Activated CD4-positive, alpha-beta T cell treated with anti-CD3 and anti-CD28 coated beads for 36 hours (primary cell): Measurements from ENCODE around the gene ARHGEF9. TPM values are rescaled to one million over a fixed set of nuclear protein-coding genes. Genes with fewer than 3 reads are reported as not detected.
A peak's percentile ranks its signal among the peaks of the same experiment; 100 is the strongest.
"Not testable (repeated sequence)": the region's sequence is repeated elsewhere in the genome, so short reads cannot be mapped to it uniquely, and the experiment has no call there.

Experiments
- ATAC-seq: fragments of 200-7000 bp; cut with Tn5 transposase; one replicate; pipeline ENCODE4 v1.10.0; 2021; ENCODE audit warnings: mild to moderate bottlenecking, moderate library complexity
- CTCF ChIA-PET: fragments of 350-600 bp; sonication (Branson Sonifier 250); formaldehyde crosslinking; loops from one replicate; lab custom pipeline; 2021; ENCODE audit warnings: antibody characterized with exemption; lab: Charles Lee
- POLR2A ChIA-PET: fragments of 350-600 bp; sonication (Branson Sonifier 250); formaldehyde crosslinking; loops from one replicate; lab custom pipeline; 2021; ENCODE audit warnings: antibody characterized with exemption, inconsistent platforms; lab: Charles Lee
- DNase-seq: peaks from one replicate; pipeline ENCODE4 v3.0.0-alpha.2; 2020
- H3K27ac Mint-ChIP-seq: one replicate; pipeline ENCODE4 v1.8.0; 2021; ENCODE audit warnings: mixed read lengths
- H3K27me3 Mint-ChIP-seq: one replicate; pipeline ENCODE4 v1.8.0; 2021; ENCODE audit warnings: mixed read lengths
- H3K36me3 Mint-ChIP-seq: one replicate; pipeline ENCODE4 v1.8.0; 2021; ENCODE audit warnings: low read depth, mixed read lengths
- H3K4me1 Mint-ChIP-seq: one replicate; pipeline ENCODE4 v1.8.0; 2021; ENCODE audit warnings: mixed read lengths
- H3K4me3 Mint-ChIP-seq: one replicate; pipeline ENCODE4 v1.8.0; 2021; ENCODE audit warnings: mild to moderate bottlenecking, moderate library complexity, mixed read lengths
- H3K9me3 Mint-ChIP-seq: one replicate; pipeline ENCODE4 v1.8.0; 2021; ENCODE audit warnings: low read depth, mixed read lengths
- intact Hi-C, 2 experiments: fragments of 100-400 bp; cut with DNase I in 1 of 2; cut with micrococcal nuclease in 1 of 2; formaldehyde crosslinking; loops; one replicate each; pipeline versions ENCODE4 v1.14.2 to v1.15.1; 2022 to 2024; cut with DNase I, micrococcal nuclease
- total RNA-seq, 2 experiments: library from RNA; stranded (reverse); gene quantifications; one replicate each; pipeline ENCODE4 v1.2.3, GENCODE V29; 2021

The ARHGEF9 gene
- 10 to 100 TPM; 16.0 to 22.0 TPM for total RNA-seq

GRCh38 chrX:63784902-63785707 is at the start of gene ARHGEF9:
Gene ARHGEF9 (minus strand): TSS chrX:63785214. CDS start chrX:63785145, 69 bp downstream.
- intact Hi-C loops, result loop anchor here in 1 of 2 experiments (10.0 kb wide), 1 partner anchor 60 kb away; no protein-coding TSS in a partner anchor
- Mint-ChIP-seq H3K4me3 (peak within 1 kb of the TSS; percentile 39), H3K27ac (no peak within 1 kb of the TSS), H3K36me3 (no peaks in the 10 kb centered on the region), H3K27me3 (peaks cover 1% of the 10 kb centered on the region), H3K4me1 (peaks cover 1% of the 10 kb centered on the region), H3K9me3 (no peaks in the 10 kb centered on the region)
- DNase-seq (peak; percentile 12), ATAC-seq (peak; percentile 26)
- ChIA-PET POLR2A (no interaction called here), CTCF (interaction anchor here (0.5 kb wide), 1 partner anchor 736 kb away, joined by 4 read pairs; no protein-coding TSS in a partner anchor)

GRCh38 chrX:63825446-63825845 is 40.4 kb upstream of the ARHGEF9 start:
- ATAC-seq, H3K27me3 Mint-ChIP-seq, intact Hi-C loops, H3K27ac Mint-ChIP-seq, H3K4me3 Mint-ChIP-seq, DNase-seq, H3K36me3 Mint-ChIP-seq, CTCF ChIA-PET, H3K4me1 Mint-ChIP-seq, POLR2A ChIA-PET: not testable (repeated sequence)
- H3K9me3 Mint-ChIP-seq, result peaks cover 16% of the 10 kb centered on the region

GRCh38 chrX:63818156-63818555 is 33.1 kb upstream of the ARHGEF9 start:
- POLR2A ChIA-PET, result no interaction called here
- H3K9me3 Mint-ChIP-seq, result peaks cover 3% of the 10 kb centered on the region
- no peak for DNase-seq
- no peaks in the 10 kb centered on the region for H3K27me3 Mint-ChIP-seq
- no peaks in the 10 kb centered on the region for H3K36me3 Mint-ChIP-seq
- no peak overlapping the region for H3K27ac Mint-ChIP-seq
- no peak overlapping the region for H3K4me3 Mint-ChIP-seq
- CTCF ChIA-PET, result no interaction called here
- ATAC-seq, result no peak
- H3K4me1 Mint-ChIP-seq, result no peaks in the 10 kb centered on the region
- intact Hi-C loops, result no loop called here

- no peak overlapping the region for H3K4me3 Mint-ChIP-seq
- H3K27ac Mint-ChIP-seq, result no peak overlapping the region
- POLR2A ChIA-PET, result no interaction called here
- DNase-seq (no peak), ATAC-seq (no peak)
- peaks cover under 1% of the 10 kb centered on the region for H3K9me3 Mint-ChIP-seq
- no peaks in the 10 kb centered on the region for H3K36me3 Mint-ChIP-seq
- CTCF ChIA-PET, result no interaction called here
- intact Hi-C loops, result no loop called here
- H3K4me1 Mint-ChIP-seq, result no peaks in the 10 kb centered on the region
- no peaks in the 10 kb centered on the region for H3K27me3 Mint-ChIP-seq
These were observed 32.7 kb upstream of the ARHGEF9 start for GRCh38 chrX:63817696-63818095.

GRCh38 chrX:63812823-63813222 is 27.8 kb upstream of the ARHGEF9 start:
- H3K4me3 Mint-ChIP-seq, result no peak overlapping the region
- ATAC-seq, result no peak

GRCh38 chrX:63810746-63811145 is 25.7 kb upstream of the ARHGEF9 start:
- POLR2A ChIA-PET, result no interaction called here
- Mint-ChIP-seq H3K27me3 (no peaks in the 10 kb centered on the region), H3K36me3 (no peaks in the 10 kb centered on the region), H3K4me3 (no peak overlapping the region), H3K27ac (no peak overlapping the region), H3K4me1 (no peaks in the 10 kb centered on the region), H3K9me3 (no peaks in the 10 kb centered on the region)
- no peak for DNase-seq
- CTCF ChIA-PET, result no interaction called here
- intact Hi-C loops, result no loop called here
- ATAC-seq, result no peak

More at GRCh38 chrX:63812823-63813222, 27.8 kb upstream of the ARHGEF9 start:
- no peak for DNase-seq
- H3K4me1 Mint-ChIP-seq, result no peaks in the 10 kb centered on the region
- intact Hi-C loops, result no loop called here
- POLR2A ChIA-PET, result no interaction called here
- H3K27me3 Mint-ChIP-seq, result no peaks in the 10 kb centered on the region
- CTCF ChIA-PET, result no interaction called here
- H3K9me3 Mint-ChIP-seq, result no peaks in the 10 kb centered on the region
- no peaks in the 10 kb centered on the region for H3K36me3 Mint-ChIP-seq
- no peak overlapping the region for H3K27ac Mint-ChIP-seq

- ATAC-seq (no peak), DNase-seq (no peak)
- Mint-ChIP-seq H3K27me3 (no peaks in the 10 kb centered on the region), H3K9me3 (no peaks in the 10 kb centered on the region), H3K36me3 (no peaks in the 10 kb centered on the region), H3K4me1 (no peaks in the 10 kb centered on the region), H3K27ac (no peak overlapping the region), H3K4me3 (no peak overlapping the region)
- intact Hi-C loops, result loop anchor here in 1 of 2 experiments (10.0 kb wide), 1 partner anchor 74 kb away; no protein-coding TSS in a partner anchor
- CTCF ChIA-PET, result no interaction called here
- POLR2A ChIA-PET, result no interaction called here
These were observed 24.2 kb upstream of the ARHGEF9 start for GRCh38 chrX:63809173-63809572.

GRCh38 chrX:63795406-63795805 is 10.4 kb upstream of the ARHGEF9 start:
- POLR2A ChIA-PET, H3K36me3 Mint-ChIP-seq, H3K27me3 Mint-ChIP-seq, H3K9me3 Mint-ChIP-seq, H3K27ac Mint-ChIP-seq, CTCF ChIA-PET, intact Hi-C loops, H3K4me3 Mint-ChIP-seq: not testable (repeated sequence)
- DNase-seq (peak; percentile 5), ATAC-seq (peak; percentile 82)
- H3K4me1 Mint-ChIP-seq, result peaks cover 13% of the 10 kb centered on the region

GRCh38 chrX:63785708-63786040 is 660 bp upstream of the ARHGEF9 start:
- H3K27ac Mint-ChIP-seq, result no peak overlapping the region
- peaks cover 1% of the 10 kb centered on the region for H3K4me1 Mint-ChIP-seq
- peaks cover 1% of the 10 kb centered on the region for H3K27me3 Mint-ChIP-seq
- no peaks in the 10 kb centered on the region for H3K36me3 Mint-ChIP-seq
- no peak overlapping the region for H3K4me3 Mint-ChIP-seq
- no peak for ATAC-seq
- CTCF ChIA-PET, result interaction anchor here (0.5 kb wide), 1 partner anchor 735 kb away, joined by 4 read pairs; no protein-coding TSS in a partner anchor
- H3K9me3 Mint-ChIP-seq, result no peaks in the 10 kb centered on the region
- POLR2A ChIA-PET, result no interaction called here
- no peak for DNase-seq
- intact Hi-C loops, result loop anchor here in 1 of 2 experiments (10.0 kb wide), 1 partner anchor 59 kb away; no protein-coding TSS in a partner anchor

GRCh38 chrX:63784346-63784901 is 590 bp downstream of the ARHGEF9 start:
- Mint-ChIP-seq H3K4me3 (no peak overlapping the region), H3K27me3 (peaks cover 1% of the 10 kb centered on the region)
- POLR2A ChIA-PET, result no interaction called here

GRCh38 chrX:63782515-63782914 is 2.5 kb downstream of the ARHGEF9 start:
- Mint-ChIP-seq H3K4me3 (no peak overlapping the region), H3K36me3 (no peaks in the 10 kb centered on the region), H3K27me3 (peaks cover 1% of the 10 kb centered on the region), H3K9me3 (no peaks in the 10 kb centered on the region), H3K27ac (no peak overlapping the region), H3K4me1 (peaks cover 1% of the 10 kb centered on the region)
- DNase-seq (no peak), ATAC-seq (no peak)
- intact Hi-C loops, result loop anchor here in 1 of 2 experiments (10.0 kb wide), 1 partner anchor 62 kb away; no protein-coding TSS in a partner anchor
- ChIA-PET POLR2A (no interaction called here), CTCF (interaction anchor here (0.8 to 1.6 kb wide), 2 partner anchors 10 kb away, joined by 3 read pairs; no protein-coding TSS in a partner anchor)

More at GRCh38 chrX:63784346-63784901, 590 bp downstream of the ARHGEF9 start:
- CTCF ChIA-PET, result no interaction called here
- no peak for DNase-seq
- no peak for ATAC-seq
- Mint-ChIP-seq H3K27ac (no peak overlapping the region), H3K36me3 (no peaks in the 10 kb centered on the region), H3K4me1 (peaks cover 1% of the 10 kb centered on the region), H3K9me3 (no peaks in the 10 kb centered on the region)
- intact Hi-C loops, result loop anchor here in 1 of 2 experiments (10.0 kb wide), 1 partner anchor 60 kb away; no protein-coding TSS in a partner anchor
